ENCODE measurements around the gene KDSR. TPM values are rescaled to one million over a fixed set of nuclear protein-coding genes. Genes with fewer than 3 reads are reported as not detected.
A peak's percentile ranks its signal among the peaks of the same experiment; 100 is the strongest.

Gene KDSR
- total RNA-seq, 3 donors from 2014 or later, result 33.6 to 79.4 (median 51.4) TPM

GRCh38 chr18:63293935-63294334 lies 73.1 kb downstream of the KDSR start:
- H3K4me3 ChIP-seq, result no peak overlapping the region
- DNase-seq (no peak), ATAC-seq (no peak)
- TF ChIP-seq CTCF (IDR thresholded peaks at IDR 0.05), result no peak
- H3K9me3 ChIP-seq, result no peaks in the 10 kb centered on the region
- no peaks in the 10 kb centered on the region for H3K36me3 ChIP-seq (ENCODE audit: low read depth)
- peaks cover 6% of the 10 kb centered on the region for H3K4me1 ChIP-seq (ENCODE audit: low read depth)
- intact Hi-C loops (cut with DNase I, micrococcal nuclease), result no loop called here

GRCh38 chr18:63292831-63293683 lies 73.9 kb downstream of the KDSR start:
- no peaks in the 10 kb centered on the region for H3K9me3 ChIP-seq
- no peak overlapping the region for H3K4me3 ChIP-seq
- ATAC-seq (peak; percentile 65), DNase-seq (no peak)
- H3K4me1 ChIP-seq (ENCODE audit: low read depth), result peaks cover 6% of the 10 kb centered on the region
- TF ChIP-seq CTCF (IDR thresholded peaks at IDR 0.05), result no peak
- intact Hi-C loops (cut with DNase I, micrococcal nuclease), result no loop called here
- no peaks in the 10 kb centered on the region for H3K36me3 ChIP-seq (ENCODE audit: low read depth)

- H3K9me3 ChIP-seq, result no peaks in the 10 kb centered on the region
- intact Hi-C loops (cut with DNase I, micrococcal nuclease), result no loop called here
- no peaks in the 10 kb centered on the region for H3K36me3 ChIP-seq (ENCODE audit: low read depth)
- TF ChIP-seq CTCF (IDR thresholded peaks at IDR 0.05), result no peak
- no peak for ATAC-seq
- peaks cover 6% of the 10 kb centered on the region for H3K4me1 ChIP-seq (ENCODE audit: low read depth)
- no peak overlapping the region for H3K4me3 ChIP-seq
- DNase-seq, result no peak
Observed at GRCh38 chr18:63291278-63291677, 75.7 kb downstream of the KDSR start.

GRCh38 chr18:63290821-63291200 lies 76.2 kb downstream of the KDSR start:
- Histone ChIP-seq H3K9me3 (no peaks in the 10 kb centered on the region), H3K36me3 (ENCODE audit: low read depth) (no peaks in the 10 kb centered on the region), H3K4me3 (no peak overlapping the region), H3K4me1 (ENCODE audit: low read depth) (peaks cover 6% of the 10 kb centered on the region)
- DNase-seq, result no peak
- peak; percentile 24 for ATAC-seq
- no peak for TF ChIP-seq CTCF (IDR thresholded peaks at IDR 0.05)
- intact Hi-C loops (cut with DNase I, micrococcal nuclease), result no loop called here

- DNase-seq (no peak), ATAC-seq (no peak)
- intact Hi-C loops (cut with DNase I, micrococcal nuclease), result no loop called here
- H3K9me3 ChIP-seq, result no peaks in the 10 kb centered on the region
- no peaks in the 10 kb centered on the region for H3K36me3 ChIP-seq (ENCODE audit: low read depth)
- H3K4me3 ChIP-seq, result no peak overlapping the region
- no peak for TF ChIP-seq CTCF (IDR thresholded peaks at IDR 0.05)
- H3K4me1 ChIP-seq (ENCODE audit: low read depth), result peaks cover 6% of the 10 kb centered on the region
Observed at GRCh38 chr18:63290166-63290820, 76.7 kb downstream of the KDSR start.
